ENCODE data around the gene MMP23B.
"Not testable (repeated sequence)": the region's sequence is repeated elsewhere in the genome, so short reads cannot be mapped to it uniquely, and the experiment has no call there.

MMP23B gene

DNA sequence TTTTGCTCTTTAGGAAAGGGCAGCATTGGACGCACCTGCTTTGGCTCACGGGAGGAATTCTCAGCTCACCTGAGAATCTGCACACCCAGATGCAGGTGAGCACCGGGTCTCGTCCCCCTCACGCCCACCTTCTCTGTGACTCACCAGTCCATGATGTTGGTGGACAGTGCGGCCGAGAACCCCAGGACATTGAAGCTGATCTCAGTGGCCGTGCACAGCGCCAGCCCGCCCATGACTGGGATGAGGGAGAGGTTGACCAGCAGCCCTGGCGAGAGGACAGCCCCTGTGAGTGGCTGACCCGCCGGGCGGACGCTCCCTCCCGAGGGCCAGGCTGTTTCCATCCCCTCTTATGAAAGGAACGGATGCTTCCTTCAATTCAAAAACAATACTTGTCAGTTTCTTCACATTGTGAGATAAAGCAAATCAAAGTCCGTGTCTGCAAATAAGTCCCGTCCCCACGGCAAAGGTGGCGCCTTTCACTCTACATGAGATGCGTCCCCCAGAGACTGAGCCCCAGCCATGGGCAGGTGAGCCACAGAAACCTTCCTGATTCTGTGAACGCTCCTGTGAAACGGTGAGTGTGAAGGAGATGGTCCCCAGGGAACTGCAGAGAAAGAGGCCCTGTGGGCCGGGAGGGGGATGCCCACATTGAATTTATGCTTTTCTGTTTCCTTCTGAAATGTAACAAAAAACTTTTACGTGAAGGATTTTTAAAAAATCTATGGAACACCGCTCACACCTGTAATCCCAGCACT is 39.6 kb downstream of the MMP23B start:
- no peak for DNase-seq

DNA sequence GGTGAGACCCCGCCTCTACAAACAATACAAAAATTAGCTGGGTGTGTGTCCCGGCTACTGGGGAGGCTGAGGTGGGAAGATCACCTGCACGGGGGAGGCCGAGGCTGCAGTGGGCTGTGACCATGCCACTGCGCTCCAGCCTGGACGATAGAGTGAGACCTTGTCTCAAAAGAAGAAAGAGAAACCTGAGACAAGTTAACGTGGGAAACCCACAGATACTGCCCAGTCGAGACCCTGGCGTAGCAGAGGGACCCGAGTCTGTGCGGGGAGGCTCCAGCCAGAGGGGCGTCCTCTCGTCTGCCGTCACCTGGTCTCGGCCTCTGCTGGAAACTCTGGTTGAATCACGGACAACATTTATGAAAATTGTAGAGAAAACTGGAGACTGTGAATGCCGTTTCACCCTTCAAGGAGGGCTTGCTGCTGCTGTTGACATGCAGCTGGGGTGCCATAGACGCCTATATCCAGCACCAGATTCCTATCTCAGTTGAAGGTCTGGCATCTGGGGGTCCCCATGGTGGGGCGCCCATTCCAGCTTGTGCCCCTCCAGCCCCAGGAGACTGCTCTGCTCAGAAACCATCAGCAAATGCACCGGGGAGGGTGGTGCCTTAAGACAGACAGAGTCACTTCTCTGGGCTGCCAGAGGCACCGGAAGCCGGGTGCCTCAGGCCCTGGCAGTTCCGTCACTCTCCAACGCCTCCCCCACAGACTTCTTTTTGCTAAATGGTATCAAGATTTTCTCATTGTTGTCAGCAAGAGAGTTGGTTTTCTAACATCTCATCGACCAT is 40.4 kb downstream of the MMP23B start:
- DNase-seq = no peak

DNA sequence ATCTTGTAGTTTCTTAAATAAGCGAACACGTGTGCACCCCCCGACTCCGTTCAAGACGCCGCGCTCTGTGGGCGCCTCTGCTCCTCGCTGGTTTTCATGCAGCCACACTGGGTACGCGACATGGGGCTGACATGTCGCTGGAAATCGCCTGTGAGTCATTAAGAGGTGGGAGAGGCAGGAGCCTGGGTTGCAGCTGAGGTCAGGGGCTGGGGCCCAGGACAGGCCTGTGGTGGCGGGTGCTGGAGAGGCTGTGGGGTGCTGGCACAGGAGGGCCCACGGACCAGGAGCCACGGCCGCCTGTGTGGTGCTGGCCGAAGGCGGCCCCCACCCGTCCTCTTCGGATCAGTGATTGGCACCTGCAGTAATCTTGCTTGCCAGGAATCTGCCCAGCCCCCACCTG is 42.8 kb downstream of the MMP23B start:
- DNase-seq = not testable (repeated sequence)

DNA sequence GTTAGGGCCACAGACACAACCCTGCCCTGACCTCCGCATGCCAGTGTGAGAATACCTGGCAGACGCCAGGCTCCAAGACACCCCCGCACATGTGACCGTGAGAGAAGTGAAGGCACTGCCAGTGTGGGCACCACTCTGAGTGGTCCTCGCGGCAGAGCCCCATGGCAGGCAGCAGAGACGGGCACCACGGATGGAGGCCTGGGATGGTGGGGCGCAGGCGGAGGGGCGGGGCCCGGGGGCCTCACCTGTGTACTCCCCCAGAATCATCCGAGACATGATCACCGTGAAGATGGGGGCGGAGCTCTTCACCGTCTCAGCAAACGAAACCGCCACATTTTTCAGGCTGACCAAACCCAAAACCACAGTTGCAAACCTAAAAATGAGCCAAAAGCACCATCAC is 43.2 kb downstream of the MMP23B start:
- DNase-seq = not testable (repeated sequence)

DNA sequence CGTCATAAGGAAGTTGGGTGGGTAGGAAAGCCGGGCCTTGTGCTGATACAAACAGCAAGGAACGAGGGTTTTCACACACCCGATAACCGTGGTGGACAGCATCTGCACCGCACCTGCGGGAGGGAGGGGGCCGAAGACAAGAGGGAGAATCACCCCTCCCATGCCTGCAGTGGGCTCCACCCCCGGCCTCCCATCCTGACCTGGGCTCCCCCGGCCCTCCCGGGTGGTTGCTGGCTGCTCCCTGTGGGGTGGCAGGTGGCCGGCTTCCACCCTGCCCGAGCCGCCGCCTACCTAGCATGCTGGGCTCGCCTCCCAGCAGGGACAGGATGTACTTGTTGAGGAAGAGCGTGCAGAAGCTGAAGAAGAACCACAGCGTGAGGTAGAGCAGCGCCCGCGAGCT is 44.1 kb downstream of the MMP23B start:
- DNase-seq = not testable (repeated sequence)

DNA sequence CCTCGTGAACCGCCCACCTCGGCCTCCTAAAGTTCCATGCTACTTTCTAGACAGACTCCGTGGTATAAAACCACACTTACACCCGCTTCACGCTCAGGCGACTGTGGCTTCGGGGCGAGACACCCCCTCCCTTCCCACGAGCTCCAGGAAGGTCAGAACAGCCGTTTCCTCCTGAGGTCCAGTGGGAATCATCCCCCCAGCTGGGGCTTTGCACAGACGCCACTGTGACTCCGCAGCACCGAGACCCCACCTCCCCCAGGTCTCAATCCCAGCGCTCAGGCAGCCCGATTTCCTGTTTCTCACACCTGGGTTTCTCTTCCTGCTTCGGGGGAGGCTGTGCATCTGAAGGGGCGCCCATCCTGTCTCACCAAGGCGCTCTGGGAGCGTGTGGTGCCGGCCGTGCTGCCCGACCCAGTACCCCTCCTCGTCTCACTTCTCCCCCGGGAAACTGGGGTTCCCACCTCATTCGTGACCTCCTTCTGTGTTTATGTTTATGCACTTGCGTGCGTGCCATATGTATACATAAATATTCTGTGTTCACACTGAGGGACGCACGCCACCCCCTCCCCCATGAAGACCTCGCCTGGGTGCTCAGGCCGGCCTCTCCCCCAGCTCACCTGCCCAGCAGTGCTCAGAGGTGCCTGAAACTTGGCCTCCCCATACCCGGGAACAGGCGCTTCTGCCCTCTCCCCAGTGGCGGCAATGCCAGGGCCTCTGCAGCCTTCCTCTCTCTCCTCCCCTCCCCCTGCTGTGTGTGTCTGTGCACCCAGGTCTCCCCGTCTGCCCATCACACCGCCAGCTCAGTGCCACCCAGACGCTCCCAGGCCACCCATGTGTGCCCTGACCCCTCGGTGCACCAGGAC is 46.0 kb downstream of the MMP23B start:
- DNase-seq = peak; percentile 51

DNA sequence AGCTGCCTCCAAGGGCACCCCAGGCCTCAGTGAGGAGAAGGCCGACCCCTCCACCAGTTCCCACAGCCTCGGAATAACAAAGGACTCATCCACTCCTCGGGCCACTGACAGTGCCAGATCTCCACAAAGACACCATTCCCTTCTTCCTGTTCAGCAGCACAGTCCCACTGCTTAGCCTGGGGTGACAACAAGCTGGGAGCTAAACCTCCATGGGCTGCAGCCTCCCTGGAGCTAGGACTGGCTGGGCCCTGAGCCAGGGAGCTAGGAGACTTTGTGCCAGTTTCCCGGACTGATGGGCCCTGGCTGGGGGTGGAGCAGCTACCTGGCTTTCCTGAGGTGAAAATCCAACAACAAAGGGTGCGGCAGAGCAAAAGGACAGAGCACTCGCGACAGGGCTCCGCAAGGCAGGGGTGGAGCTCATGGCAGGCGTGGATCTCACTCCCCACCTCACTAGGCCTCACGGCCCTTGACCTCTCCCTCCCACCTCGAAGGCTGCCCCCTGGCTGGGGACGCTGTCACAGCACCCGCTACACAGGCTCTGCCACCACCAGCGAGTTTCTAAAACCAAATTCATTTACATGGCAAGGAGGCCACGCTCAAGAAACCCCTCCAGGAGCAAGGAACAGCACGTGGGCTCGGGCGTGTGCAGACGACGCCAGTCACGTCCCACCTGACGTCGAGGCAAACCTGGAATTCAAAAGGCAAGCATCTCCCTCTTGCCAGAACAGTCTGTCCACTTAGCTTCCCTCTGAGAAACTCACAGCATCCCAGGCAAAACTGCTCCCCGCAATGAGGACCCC is 46.8 kb downstream of the MMP23B start:
- peak; percentile 55 for DNase-seq

DNA sequence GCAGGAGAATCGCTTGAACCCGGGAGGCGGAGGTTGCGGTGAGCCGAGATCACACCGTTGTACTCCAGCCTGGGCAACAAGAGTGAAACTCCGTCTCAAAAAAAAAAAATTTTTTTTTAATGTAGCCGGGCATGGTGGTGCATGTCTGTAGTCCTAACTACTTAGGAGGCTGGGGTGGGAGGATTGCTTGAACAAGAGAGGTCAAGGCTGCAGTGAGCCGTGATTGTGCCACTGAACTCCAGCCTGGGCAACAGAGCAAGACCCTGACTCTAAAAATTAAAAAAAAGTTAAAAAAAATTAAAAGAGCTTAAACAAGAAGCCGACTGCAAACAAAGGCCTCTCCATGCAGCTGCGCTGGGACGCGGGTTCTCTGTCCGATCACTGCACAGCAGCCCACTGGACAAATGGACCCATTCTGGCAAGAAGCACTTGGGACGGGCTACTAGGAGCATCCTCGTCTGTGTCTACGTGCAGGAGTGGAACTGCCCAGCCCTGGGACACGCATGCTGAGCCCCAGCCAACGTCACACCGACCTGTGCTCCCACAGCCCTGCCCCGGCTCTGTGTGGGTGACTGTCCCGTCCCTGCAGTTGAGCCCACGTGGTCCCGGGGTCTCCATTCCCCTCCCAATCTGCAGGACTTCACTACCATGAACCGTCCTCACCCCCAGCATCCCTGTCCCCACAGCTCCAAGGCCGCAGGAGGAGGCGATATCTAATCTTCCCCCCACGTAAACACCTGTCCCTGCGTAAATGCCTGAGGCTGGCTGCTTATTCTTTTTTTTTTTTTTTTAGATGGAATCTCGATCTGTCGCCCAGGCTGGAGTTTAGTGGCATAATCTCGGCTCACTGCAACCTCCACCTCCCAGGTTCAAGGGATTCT is 48.3 kb downstream of the MMP23B start:
- no peak for DNase-seq

DNA sequence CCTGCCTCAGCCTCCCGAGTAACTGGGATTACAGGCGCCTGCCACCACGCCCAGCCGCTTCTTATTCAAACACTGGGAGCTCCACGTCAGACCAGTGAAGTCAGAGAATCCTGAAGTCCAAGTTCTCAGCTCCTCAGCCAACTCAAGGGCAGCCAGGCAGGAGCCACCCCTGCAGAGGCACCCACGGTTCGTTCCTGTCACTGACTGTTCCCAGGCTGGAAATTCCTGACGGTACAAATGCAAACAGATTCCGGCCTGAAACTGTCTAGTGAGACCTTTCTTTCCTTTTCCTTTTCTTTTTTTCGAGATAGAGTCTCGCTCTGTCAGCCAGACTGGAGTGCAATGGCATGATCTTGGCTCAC is 48.9 kb downstream of the MMP23B start:
- DNase-seq = no peak

DNA sequence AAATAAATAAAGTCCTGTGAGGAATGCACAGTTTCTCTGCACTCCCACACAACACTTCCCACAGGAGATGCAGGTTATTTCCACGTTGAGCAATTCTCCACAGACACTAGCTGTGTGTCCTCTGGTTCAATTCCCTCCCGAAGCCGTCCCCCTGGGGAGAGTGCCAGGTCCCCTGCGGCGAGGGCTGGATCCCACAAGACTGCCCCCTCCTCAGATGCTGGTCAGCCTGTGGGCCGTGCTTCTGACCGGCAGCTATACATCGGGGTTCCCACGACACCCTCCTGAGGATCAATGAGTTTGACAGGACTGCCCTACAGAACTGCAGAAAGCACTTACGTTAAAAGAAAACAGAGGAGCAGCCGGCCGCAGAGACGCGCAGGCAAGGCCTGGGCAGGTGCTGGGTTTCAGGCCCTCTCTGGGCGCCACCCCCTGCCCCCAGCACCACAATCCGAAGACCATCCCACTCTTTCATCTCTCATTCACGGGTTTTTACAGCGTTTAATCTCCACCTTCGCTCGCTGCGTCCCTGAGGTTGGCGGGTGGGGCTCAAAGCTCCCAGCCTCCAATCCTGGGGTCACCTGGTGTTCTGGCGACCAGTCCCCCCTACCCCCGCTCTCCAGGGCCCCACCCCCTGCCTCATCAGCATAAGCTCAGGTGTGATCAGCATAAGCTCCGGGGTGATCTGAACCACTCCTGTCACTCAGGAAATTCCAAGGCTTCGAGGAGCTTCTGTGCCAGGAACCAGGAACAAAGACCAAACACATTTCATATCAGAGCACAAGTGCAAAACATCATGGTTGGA is 51.3 kb downstream of the MMP23B start:
- DNase-seq = no peak

Measured in CD4-positive, alpha-beta T cell treated with Interleukin-21 for 1 hour (primary cell).